ENCODE data around the gene CHCHD4. TPM values are rescaled to one million over a fixed set of nuclear protein-coding genes. Genes with fewer than 3 reads are reported as not detected.
"Not testable (repeated sequence)": the region's sequence is repeated elsewhere in the genome, so short reads cannot be mapped to it uniquely, and the experiment has no call there.

CHCHD4 gene
- total RNA-seq, 1 donor from 2014 or later: 27.7 TPM

GRCh38 chr3:14126887-14127505 is 2.3 kb upstream of the CHCHD4 start:
- DNase-seq: no peak
- peaks cover 46% of the 10 kb centered on the region for H3K4me1 Mint-ChIP-seq
- H3K4me3 Mint-ChIP-seq: peak overlapping the region; percentile 98
- H3K27ac Mint-ChIP-seq: no peak overlapping the region
- intact Hi-C loops (cut with micrococcal nuclease): loop anchor here (10.0 kb wide), 1 partner anchor 1462 kb away; the partner anchor contains the start of gene RAF1
- no peaks in the 10 kb centered on the region for H3K27me3 Mint-ChIP-seq
- peaks cover 47% of the 10 kb centered on the region for H3K36me3 Mint-ChIP-seq (ENCODE audit: low read depth)
- peaks cover 5% of the 10 kb centered on the region for H3K9me3 Mint-ChIP-seq

DNA sequence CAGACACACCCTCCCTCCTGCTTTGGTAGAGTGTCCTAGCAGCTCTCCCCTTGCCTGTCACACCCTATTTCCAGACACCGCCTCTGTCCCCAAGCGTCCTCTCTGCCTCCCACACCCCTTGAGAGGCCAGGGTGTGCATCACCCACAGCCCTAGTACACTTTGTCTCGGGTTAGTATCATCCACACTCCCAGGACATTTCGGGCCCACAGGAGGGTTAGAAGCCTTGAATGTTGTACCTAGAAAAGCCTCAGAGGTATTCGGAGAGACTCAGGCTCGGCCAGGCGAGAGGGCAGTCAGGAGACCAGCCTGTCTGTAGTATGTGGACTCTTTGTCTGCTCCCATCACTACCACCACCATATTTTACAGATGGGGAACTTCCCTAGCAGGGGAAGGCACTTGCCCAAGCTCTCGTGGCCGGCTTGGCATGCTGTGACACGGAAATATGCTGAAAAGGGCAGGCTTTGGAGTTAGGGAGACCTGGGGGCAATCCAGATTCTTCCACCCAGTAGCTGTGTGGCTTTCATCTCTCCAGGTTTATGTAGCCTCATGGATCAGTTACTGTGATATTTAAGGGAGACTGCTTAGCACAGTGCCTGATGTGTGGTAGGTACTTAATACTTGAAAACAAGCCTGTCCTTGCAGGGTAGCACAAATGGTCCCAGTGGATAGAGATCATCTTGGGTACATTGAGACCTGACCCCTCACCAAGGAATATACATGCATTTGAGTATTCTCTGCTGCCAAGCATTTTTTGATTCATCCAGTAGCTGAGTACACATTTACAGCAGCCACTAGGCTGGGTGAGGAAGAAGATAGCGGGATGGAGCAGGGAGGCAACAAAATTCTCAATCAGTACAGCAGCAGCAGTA is 1.6 kb upstream of the CHCHD4 start:
- H3K27ac Mint-ChIP-seq: peak overlapping the region; percentile 95
- peaks cover 5% of the 10 kb centered on the region for H3K9me3 Mint-ChIP-seq
- H3K36me3 Mint-ChIP-seq (ENCODE audit: low read depth): peaks cover 46% of the 10 kb centered on the region
- peak; percentile 58 for DNase-seq
- H3K4me3 Mint-ChIP-seq: peak overlapping the region; percentile 98
- H3K27me3 Mint-ChIP-seq: no peaks in the 10 kb centered on the region
- H3K4me1 Mint-ChIP-seq: peaks cover 48% of the 10 kb centered on the region
- intact Hi-C loops (cut with micrococcal nuclease): loop anchor here (10.0 kb wide), 1 partner anchor 1461 kb away; the partner anchor contains the start of gene RAF1

- Mint-ChIP-seq H3K4me1 (peaks cover 50% of the 10 kb centered on the region), H3K36me3 (ENCODE audit: low read depth) (peaks cover 47% of the 10 kb centered on the region)
Measured at GRCh38 chr3:14125193-14126016, 735 bp upstream of the CHCHD4 start.

GRCh38 chr3:14124223-14124614 is 451 bp downstream of the CHCHD4 start:
- H3K27me3 Mint-ChIP-seq: no peaks in the 10 kb centered on the region
- DNase-seq: peak; percentile 88
- peak overlapping the region; percentile 92 for H3K27ac Mint-ChIP-seq
- peaks cover 46% of the 10 kb centered on the region for H3K36me3 Mint-ChIP-seq (ENCODE audit: low read depth)
- peaks cover 5% of the 10 kb centered on the region for H3K9me3 Mint-ChIP-seq
- peak overlapping the region; percentile 98 for H3K4me3 Mint-ChIP-seq
- H3K4me1 Mint-ChIP-seq: peaks cover 53% of the 10 kb centered on the region
- intact Hi-C loops (cut with micrococcal nuclease): loop anchor here (1.0 to 10.0 kb wide), 7 partner anchors 54 to 1459 kb away; partner anchors contain the start of genes CCDC174, LSM3, NR2C2 and RAF1

More at GRCh38 chr3:14125193-14126016, 735 bp upstream of the CHCHD4 start:
- H3K4me3 Mint-ChIP-seq: peak overlapping the region; percentile 98
- H3K9me3 Mint-ChIP-seq: peaks cover 5% of the 10 kb centered on the region
- intact Hi-C loops (cut with micrococcal nuclease): loop anchor here (1.0 to 10.0 kb wide), 3 partner anchors 19 to 1461 kb away; partner anchors contain the start of genes RAF1 and SLC6A6
- H3K27ac Mint-ChIP-seq: peak overlapping the region; percentile 95
- H3K27me3 Mint-ChIP-seq: no peaks in the 10 kb centered on the region
- peak; percentile 85 for DNase-seq

DNA sequence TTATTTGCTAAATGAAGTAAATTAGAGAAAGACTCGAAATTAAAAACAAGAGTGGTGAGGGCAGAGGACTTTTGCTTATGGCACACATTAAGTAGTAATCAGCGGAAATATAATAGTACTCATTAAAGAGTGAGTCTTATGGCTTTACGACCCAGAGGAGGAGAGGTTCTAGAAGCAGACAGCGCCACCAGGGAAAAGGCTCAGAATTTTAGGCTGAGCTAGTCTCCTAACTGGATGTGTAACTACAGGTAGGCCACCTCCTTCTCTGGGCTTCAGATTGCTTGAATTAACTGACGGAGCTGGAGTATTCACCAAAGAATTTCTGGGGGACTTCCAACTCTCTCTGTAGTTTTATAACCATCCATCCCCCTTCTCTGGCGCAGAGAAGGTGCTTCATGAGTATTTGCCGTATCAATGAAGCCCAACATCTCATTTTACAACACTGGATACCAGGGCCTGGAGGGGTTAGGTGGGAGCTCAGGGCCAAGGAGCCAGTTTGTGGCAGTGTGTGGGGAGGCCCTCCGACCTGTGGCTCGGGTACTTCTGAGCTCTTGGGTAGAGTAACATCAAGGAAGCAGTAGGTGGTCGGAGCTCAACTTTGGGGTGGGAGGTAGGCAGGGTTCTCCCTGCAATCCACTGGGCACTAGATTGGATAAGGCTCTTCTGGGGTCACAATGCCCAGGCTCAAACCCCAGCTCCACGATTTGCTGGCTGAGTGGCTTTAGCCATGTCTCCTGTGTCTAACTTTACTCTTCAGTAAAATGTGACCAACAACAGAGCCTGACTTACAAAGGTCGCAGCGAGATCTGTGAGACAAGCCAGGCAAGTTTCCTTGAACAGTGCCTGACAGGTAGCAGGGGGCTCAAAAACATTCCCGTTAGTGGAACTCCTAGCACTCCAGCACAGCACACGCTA is 1.1 kb downstream of the CHCHD4 start:
- H3K9me3 Mint-ChIP-seq: peaks cover 2% of the 10 kb centered on the region
- peak overlapping the region; percentile 92 for H3K27ac Mint-ChIP-seq
- intact Hi-C loops (cut with micrococcal nuclease): loop anchor here (1.0 to 10.0 kb wide), 7 partner anchors 55 to 1459 kb away; partner anchors contain the start of genes CCDC174, LSM3, NR2C2 and RAF1
- H3K4me3 Mint-ChIP-seq: peak overlapping the region; percentile 98
- H3K27me3 Mint-ChIP-seq: no peaks in the 10 kb centered on the region
- peaks cover 53% of the 10 kb centered on the region for H3K4me1 Mint-ChIP-seq
- peaks cover 44% of the 10 kb centered on the region for H3K36me3 Mint-ChIP-seq (ENCODE audit: low read depth)
- DNase-seq: no peak

DNA sequence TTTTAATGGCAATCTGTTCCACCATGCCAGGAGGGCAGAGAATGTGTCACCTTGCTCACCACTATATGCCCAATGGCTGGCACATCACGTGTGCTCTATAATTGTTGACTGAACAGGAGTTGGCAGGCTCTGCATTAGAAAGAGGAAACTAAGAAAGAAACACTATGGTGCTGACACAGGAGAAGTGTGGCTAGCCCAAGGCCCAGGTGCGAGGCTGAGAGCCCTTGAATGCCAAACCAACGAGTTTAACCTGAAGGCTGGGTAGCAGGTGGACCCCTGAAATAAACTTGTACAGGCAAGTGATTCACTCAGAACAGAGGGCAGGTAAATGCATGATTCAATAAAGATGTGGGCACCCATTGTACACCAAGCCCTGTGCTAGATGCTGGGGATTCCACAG is 2.4 kb downstream of the CHCHD4 start:
- peak; percentile 53 for DNase-seq
- intact Hi-C loops (cut with micrococcal nuclease): loop anchor here (5.0 to 10.0 kb wide), 3 partner anchors 825 to 1458 kb away; partner anchors contain the start of genes NR2C2, RAF1 and RPL32
- H3K4me3 Mint-ChIP-seq: peak overlapping the region; percentile 98
- peaks cover 45% of the 10 kb centered on the region for H3K4me1 Mint-ChIP-seq
- H3K27ac Mint-ChIP-seq: peak overlapping the region; percentile 73
- H3K9me3 Mint-ChIP-seq: no peaks in the 10 kb centered on the region
- peaks cover 34% of the 10 kb centered on the region for H3K36me3 Mint-ChIP-seq (ENCODE audit: low read depth)
- H3K27me3 Mint-ChIP-seq: no peaks in the 10 kb centered on the region

GRCh38 chr3:14121859-14122258 is 2.8 kb downstream of the CHCHD4 start:
- DNase-seq: peak; percentile 53
- Mint-ChIP-seq H3K4me3 (no peak overlapping the region), H3K27ac (no peak overlapping the region), H3K36me3 (ENCODE audit: low read depth) (peaks cover 33% of the 10 kb centered on the region), H3K27me3 (no peaks in the 10 kb centered on the region), H3K9me3 (no peaks in the 10 kb centered on the region), H3K4me1 (peaks cover 42% of the 10 kb centered on the region)
- intact Hi-C loops (cut with micrococcal nuclease): loop anchor here (5.0 to 10.0 kb wide), 3 partner anchors 825 to 1457 kb away; partner anchors contain the start of genes NR2C2, RAF1 and RPL32

DNA sequence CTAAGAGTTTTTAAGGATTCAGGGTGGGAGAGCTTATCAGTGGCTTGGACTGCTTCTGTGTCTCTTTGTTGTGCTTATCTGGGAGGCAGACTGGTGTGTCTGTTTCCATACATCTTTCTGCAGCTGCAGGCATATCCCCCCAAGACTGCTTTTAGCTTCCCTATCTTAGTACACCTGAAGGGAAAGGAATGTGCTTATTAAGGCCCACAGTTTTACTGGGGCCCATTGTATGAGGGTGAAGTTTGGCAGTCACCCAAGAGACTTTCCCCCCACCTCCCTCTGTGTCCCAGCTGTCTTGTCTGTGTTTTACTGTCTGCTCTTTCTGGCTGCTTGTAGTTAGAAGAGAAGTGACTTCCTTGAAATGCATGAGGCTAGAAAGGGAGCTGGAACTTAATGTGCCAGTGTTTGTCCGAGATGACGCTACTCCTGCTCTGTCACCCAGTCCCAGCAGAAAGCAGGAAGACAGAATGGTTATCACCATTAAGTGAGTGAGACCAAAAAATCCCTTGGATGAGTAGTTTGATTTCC is 3.7 kb downstream of the CHCHD4 start:
- H3K27ac Mint-ChIP-seq, DNase-seq: not testable (repeated sequence)
- peaks cover 36% of the 10 kb centered on the region for H3K36me3 Mint-ChIP-seq (ENCODE audit: low read depth)

DNA sequence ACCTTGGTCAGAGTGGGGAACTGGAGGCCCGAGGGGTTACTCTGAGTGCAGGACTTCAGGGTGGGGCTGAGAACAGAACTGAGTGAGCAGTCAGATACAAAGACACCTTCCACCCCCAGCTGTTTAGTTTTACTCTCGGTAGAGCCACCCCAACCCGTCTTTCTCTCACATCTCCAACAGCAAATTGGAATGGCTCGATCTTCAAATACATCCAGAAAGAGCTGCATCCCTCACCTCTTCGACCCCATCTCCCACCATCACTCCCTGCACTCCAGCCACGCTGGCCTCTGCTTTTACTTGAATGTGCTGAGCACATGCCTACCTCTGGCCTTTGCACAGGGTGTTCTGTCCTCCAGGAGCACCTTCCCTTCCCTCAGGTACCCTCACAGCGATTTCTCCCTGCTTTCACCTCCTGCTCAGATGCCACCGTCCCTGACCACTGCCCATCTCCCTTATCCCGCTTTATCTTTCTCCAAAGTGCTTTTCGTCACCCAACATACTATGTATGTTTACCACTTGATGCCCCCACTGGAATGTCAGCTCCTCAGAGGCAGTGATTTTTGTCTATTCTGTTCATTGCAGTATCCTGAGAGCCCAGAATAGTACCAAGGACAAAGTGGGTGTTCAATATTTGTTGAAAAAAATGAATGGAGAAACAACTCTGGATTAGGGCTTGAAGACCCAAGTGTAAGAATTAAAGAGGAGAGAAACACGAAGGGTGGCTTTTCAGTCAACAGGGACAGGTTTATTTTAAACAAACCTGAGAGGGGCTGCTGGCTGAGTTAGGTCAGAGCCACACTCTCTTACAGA is 4.4 kb downstream of the CHCHD4 start:
- peaks cover 31% of the 10 kb centered on the region for H3K4me1 Mint-ChIP-seq
- peaks cover 39% of the 10 kb centered on the region for H3K36me3 Mint-ChIP-seq (ENCODE audit: low read depth)
- H3K27me3 Mint-ChIP-seq: no peaks in the 10 kb centered on the region
- no peaks in the 10 kb centered on the region for H3K9me3 Mint-ChIP-seq
- intact Hi-C loops (cut with micrococcal nuclease): loop anchor here (5.0 to 10.0 kb wide), 3 partner anchors 827 to 1456 kb away; partner anchors contain the start of genes NR2C2, RAF1 and RPL32
- H3K27ac Mint-ChIP-seq: peak overlapping the region; percentile 35
- peak; percentile 54 for DNase-seq
- no peak overlapping the region for H3K4me3 Mint-ChIP-seq

More for the DNA sequence above, 3.7 kb downstream of the CHCHD4 start:
- H3K9me3 Mint-ChIP-seq, H3K4me3 Mint-ChIP-seq, H3K27me3 Mint-ChIP-seq: not testable (repeated sequence)
- intact Hi-C loops (cut with micrococcal nuclease): loop anchor here (5.0 to 10.0 kb wide), 3 partner anchors 826 to 1456 kb away; partner anchors contain the start of genes NR2C2, RAF1 and RPL32
- H3K4me1 Mint-ChIP-seq: peaks cover 35% of the 10 kb centered on the region

- Mint-ChIP-seq H3K27ac (no peak overlapping the region), H3K9me3 (no peaks in the 10 kb centered on the region), H3K27me3 (no peaks in the 10 kb centered on the region), H3K4me1 (peaks cover 31% of the 10 kb centered on the region), H3K36me3 (ENCODE audit: low read depth) (peaks cover 43% of the 10 kb centered on the region), H3K4me3 (no peak overlapping the region)
- intact Hi-C loops (cut with micrococcal nuclease): loop anchor here (5.0 to 10.0 kb wide), 3 partner anchors 828 to 1455 kb away; partner anchors contain the start of genes NR2C2, RAF1 and RPL32
- no peak for DNase-seq
Measured at GRCh38 chr3:14119651-14120050, 5.0 kb downstream of the CHCHD4 start.

All from activated CD4-positive, alpha-beta T cell treated with anti-CD3 and anti-CD28 coated beads, Interleukin-2, amount 10 ng/mL, durations not matched to agents 24 days and 14 days (primary cell).